ENCODE measurements around the gene BBS12.

BBS12 gene

GRCh38 chr4:122764071-122764820 lies 31.7 kb downstream of the BBS12 start:
- TF ChIP-seq ZNF274 (IDR thresholded peaks at IDR 0.05; ENCODE audit: low read depth, low read length), result no peak
- TF ChIP-seq YY1 (IDR thresholded peaks at IDR 0.05; ENCODE audit: insufficient read depth, insufficient read length), result no peak
- no peak for TF ChIP-seq SUZ12 (IDR thresholded peaks at IDR 0.05; ENCODE audit: extremely low read depth, insufficient read depth, insufficient read length)
- H3K9ac ChIP-seq (ENCODE audit: insufficient read length, low read depth), result no peak overlapping the region
- H3K36me3 ChIP-seq (ENCODE audit: insufficient read depth, insufficient read length, low read length), result no peaks in the 10 kb centered on the region
- H3K4me1 ChIP-seq (ENCODE audit: insufficient read depth, insufficient read length), result no peaks in the 10 kb centered on the region
- no peak for DNase-seq (ENCODE audit: low read depth, low spot score)
- H3K4me3 ChIP-seq (ENCODE audit: insufficient read length, low read depth), result no peak overlapping the region
- no peaks in the 10 kb centered on the region for H3K9me3 ChIP-seq (ENCODE audit: insufficient read depth, low read length)
- H3K27me3 ChIP-seq (ENCODE audit: insufficient read depth, insufficient read length), result no peaks in the 10 kb centered on the region

DNA sequence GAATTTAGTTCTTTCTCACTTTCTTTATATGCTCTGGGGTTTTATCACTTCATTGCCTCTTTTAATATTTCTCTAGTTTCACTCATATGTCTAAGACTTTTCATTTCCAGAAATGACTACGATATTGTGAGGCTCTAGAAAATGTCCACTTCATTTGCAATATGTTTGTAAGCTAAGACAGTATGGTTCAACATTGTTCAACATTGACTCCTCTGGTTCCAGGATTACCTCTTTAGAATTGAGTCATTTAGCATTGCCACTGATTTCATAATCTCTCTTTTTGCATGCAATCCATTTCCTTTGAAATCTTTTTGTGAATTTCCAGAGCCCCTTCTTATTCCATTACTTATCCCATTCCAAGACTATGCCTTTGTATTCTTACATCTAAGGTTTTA lies 32.3 kb downstream of the BBS12 start:
- Histone ChIP-seq H3K9ac (ENCODE audit: insufficient read length, low read depth) (no peak overlapping the region), H3K9me3 (ENCODE audit: insufficient read depth, low read length) (no peaks in the 10 kb centered on the region), H3K36me3 (ENCODE audit: insufficient read depth, insufficient read length, low read length) (no peaks in the 10 kb centered on the region), H3K4me3 (ENCODE audit: insufficient read length, low read depth) (no peak overlapping the region), H3K4me1 (ENCODE audit: insufficient read depth, insufficient read length) (no peaks in the 10 kb centered on the region), H3K27me3 (ENCODE audit: insufficient read depth, insufficient read length) (no peaks in the 10 kb centered on the region)
- no peak for DNase-seq (ENCODE audit: low read depth, low spot score)
- TF ChIP-seq YY1 (IDR thresholded peaks at IDR 0.05; ENCODE audit: insufficient read depth, insufficient read length) (no peak), SUZ12 (IDR thresholded peaks at IDR 0.05; ENCODE audit: extremely low read depth, insufficient read depth, insufficient read length) (no peak), ZNF274 (IDR thresholded peaks at IDR 0.05; ENCODE audit: low read depth, low read length) (no peak)

DNA sequence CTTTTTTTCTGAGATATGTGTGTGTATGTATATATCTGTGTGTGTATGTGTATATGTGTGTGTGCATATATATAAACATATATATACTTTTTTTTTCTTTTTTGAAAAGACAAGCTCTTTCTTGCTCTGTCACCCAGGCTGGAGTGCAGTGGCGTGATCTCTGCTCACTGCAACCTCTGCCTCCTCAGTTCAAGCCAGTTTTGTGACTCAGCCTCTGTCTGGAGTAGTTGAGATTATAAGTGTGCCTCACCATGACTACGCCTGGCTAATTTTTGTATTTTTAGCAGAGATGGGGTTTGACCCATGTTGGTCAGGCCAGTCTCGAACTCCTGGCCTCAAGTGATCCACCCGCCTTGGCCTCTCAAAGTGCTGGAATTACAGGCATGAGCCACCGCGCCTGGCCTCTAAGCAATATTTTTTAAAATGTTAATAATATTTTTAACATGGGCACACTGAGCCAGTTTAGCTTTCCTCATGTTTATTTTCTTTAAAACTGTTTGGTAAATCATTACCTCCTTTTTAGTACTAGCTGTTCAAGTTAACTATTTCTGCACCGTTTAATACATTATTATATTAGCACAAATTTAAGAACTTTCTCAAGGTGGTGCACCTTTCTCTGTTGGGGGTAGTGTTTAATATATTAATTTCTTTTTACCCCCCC lies 33.3 kb downstream of the BBS12 start:
- no peak for TF ChIP-seq ZNF274 (IDR thresholded peaks at IDR 0.05; ENCODE audit: low read depth, low read length)
- TF ChIP-seq SUZ12 (IDR thresholded peaks at IDR 0.05; ENCODE audit: extremely low read depth, insufficient read depth, insufficient read length), result no peak
- no peak for TF ChIP-seq YY1 (IDR thresholded peaks at IDR 0.05; ENCODE audit: insufficient read depth, insufficient read length)
- Histone ChIP-seq H3K4me3 (ENCODE audit: insufficient read length, low read depth) (no peak overlapping the region), H3K4me1 (ENCODE audit: insufficient read depth, insufficient read length) (no peaks in the 10 kb centered on the region), H3K27me3 (ENCODE audit: insufficient read depth, insufficient read length) (no peaks in the 10 kb centered on the region), H3K36me3 (ENCODE audit: insufficient read depth, insufficient read length, low read length) (no peaks in the 10 kb centered on the region), H3K9me3 (ENCODE audit: insufficient read depth, low read length) (no peaks in the 10 kb centered on the region), H3K9ac (ENCODE audit: insufficient read length, low read depth) (no peak overlapping the region)
- no peak for DNase-seq (ENCODE audit: low read depth, low spot score)

DNA sequence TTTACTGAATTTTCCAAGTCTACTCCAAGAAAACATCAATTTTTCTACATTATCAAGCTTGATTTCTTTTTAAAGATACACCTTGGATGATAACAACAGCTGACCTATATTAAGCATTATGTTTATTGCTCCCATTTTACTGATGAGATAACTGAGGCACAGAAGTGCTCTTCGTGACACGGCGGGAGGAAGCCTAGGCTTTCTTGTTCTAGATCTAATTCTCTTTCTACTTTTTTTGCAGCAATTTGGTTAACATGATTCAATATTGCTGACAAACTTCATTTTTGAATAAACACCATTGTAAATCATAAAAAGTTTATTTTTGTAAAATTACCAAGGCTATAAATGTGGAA lies 33.8 kb downstream of the BBS12 start:
- no peak for TF ChIP-seq SUZ12 (IDR thresholded peaks at IDR 0.05; ENCODE audit: extremely low read depth, insufficient read depth, insufficient read length)
- no peak for TF ChIP-seq YY1 (IDR thresholded peaks at IDR 0.05; ENCODE audit: insufficient read depth, insufficient read length)
- TF ChIP-seq ZNF274 (IDR thresholded peaks at IDR 0.05; ENCODE audit: low read depth, low read length), result no peak

GRCh38 chr4:122766950-122767349 lies 34.4 kb downstream of the BBS12 start:
- Histone ChIP-seq H3K27me3 (ENCODE audit: insufficient read depth, insufficient read length) (no peaks in the 10 kb centered on the region), H3K4me3 (ENCODE audit: insufficient read length, low read depth) (no peak overlapping the region), H3K9ac (ENCODE audit: insufficient read length, low read depth) (no peak overlapping the region), H3K4me1 (ENCODE audit: insufficient read depth, insufficient read length) (no peaks in the 10 kb centered on the region), H3K36me3 (ENCODE audit: insufficient read depth, insufficient read length, low read length) (no peaks in the 10 kb centered on the region), H3K9me3 (ENCODE audit: insufficient read depth, low read length) (no peaks in the 10 kb centered on the region)
- no peak for DNase-seq (ENCODE audit: low read depth, low spot score)
- TF ChIP-seq YY1 (IDR thresholded peaks at IDR 0.05; ENCODE audit: insufficient read depth, insufficient read length), result no peak
- TF ChIP-seq SUZ12 (IDR thresholded peaks at IDR 0.05; ENCODE audit: extremely low read depth, insufficient read depth, insufficient read length), result no peak
- TF ChIP-seq ZNF274 (IDR thresholded peaks at IDR 0.05; ENCODE audit: low read depth, low read length), result no peak

More for the DNA sequence above, 33.8 kb downstream of the BBS12 start:
- Histone ChIP-seq H3K36me3 (ENCODE audit: insufficient read depth, insufficient read length, low read length) (no peaks in the 10 kb centered on the region), H3K4me1 (ENCODE audit: insufficient read depth, insufficient read length) (no peaks in the 10 kb centered on the region), H3K27me3 (ENCODE audit: insufficient read depth, insufficient read length) (no peaks in the 10 kb centered on the region), H3K4me3 (ENCODE audit: insufficient read length, low read depth) (no peak overlapping the region), H3K9ac (ENCODE audit: insufficient read length, low read depth) (no peak overlapping the region), H3K9me3 (ENCODE audit: insufficient read depth, low read length) (no peaks in the 10 kb centered on the region)
- no peak for DNase-seq (ENCODE audit: low read depth, low spot score)

DNA sequence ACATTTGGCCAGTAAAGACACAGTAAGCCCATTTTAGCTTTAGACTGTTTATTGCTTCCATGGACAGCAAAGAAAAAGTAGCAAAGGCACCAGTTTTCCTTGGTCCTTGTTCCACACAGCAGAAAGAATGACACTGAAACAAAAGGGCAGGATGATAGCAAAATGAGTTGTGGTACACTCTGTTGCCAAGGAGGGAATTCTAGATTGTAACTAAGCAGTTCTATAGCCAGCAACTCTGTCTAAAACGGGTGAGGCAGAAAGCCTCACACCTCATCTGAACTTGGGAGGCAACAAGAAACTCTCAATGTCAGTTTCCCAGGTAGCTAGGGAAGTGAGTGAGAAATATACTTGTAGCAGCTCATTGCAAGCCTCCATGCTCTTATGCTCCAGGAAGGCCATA lies 39.2 kb downstream of the BBS12 start:
- Histone ChIP-seq H3K27me3 (ENCODE audit: insufficient read depth, insufficient read length) (no peaks in the 10 kb centered on the region), H3K4me3 (ENCODE audit: insufficient read length, low read depth) (no peak overlapping the region), H3K36me3 (ENCODE audit: insufficient read depth, insufficient read length, low read length) (no peaks in the 10 kb centered on the region), H3K9me3 (ENCODE audit: insufficient read depth, low read length) (no peaks in the 10 kb centered on the region), H3K9ac (ENCODE audit: insufficient read length, low read depth) (no peak overlapping the region), H3K4me1 (ENCODE audit: insufficient read depth, insufficient read length) (no peaks in the 10 kb centered on the region)
- no peak for TF ChIP-seq YY1 (IDR thresholded peaks at IDR 0.05; ENCODE audit: insufficient read depth, insufficient read length)
- TF ChIP-seq SUZ12 (IDR thresholded peaks at IDR 0.05; ENCODE audit: extremely low read depth, insufficient read depth, insufficient read length), result no peak
- no peak for TF ChIP-seq ZNF274 (IDR thresholded peaks at IDR 0.05; ENCODE audit: low read depth, low read length)
- no peak for DNase-seq (ENCODE audit: low read depth, low spot score)

GRCh38 chr4:122772311-122772710 lies 39.8 kb downstream of the BBS12 start:
- Histone ChIP-seq H3K4me1 (ENCODE audit: insufficient read depth, insufficient read length) (no peaks in the 10 kb centered on the region), H3K4me3 (ENCODE audit: insufficient read length, low read depth) (no peak overlapping the region), H3K27me3 (ENCODE audit: insufficient read depth, insufficient read length) (no peaks in the 10 kb centered on the region), H3K36me3 (ENCODE audit: insufficient read depth, insufficient read length, low read length) (no peaks in the 10 kb centered on the region), H3K9ac (ENCODE audit: insufficient read length, low read depth) (no peak overlapping the region), H3K9me3 (ENCODE audit: insufficient read depth, low read length) (no peaks in the 10 kb centered on the region)
- TF ChIP-seq ZNF274 (IDR thresholded peaks at IDR 0.05; ENCODE audit: low read depth, low read length) (no peak), SUZ12 (IDR thresholded peaks at IDR 0.05; ENCODE audit: extremely low read depth, insufficient read depth, insufficient read length) (no peak), YY1 (IDR thresholded peaks at IDR 0.05; ENCODE audit: insufficient read depth, insufficient read length) (no peak)
- DNase-seq (ENCODE audit: low read depth, low spot score), result no peak

Measured in NT2/D1 (cell line).